GM19351 (cell line): Measurements from ENCODE around the gene GARS1.
"Not testable (repeated sequence)": the region's sequence is repeated elsewhere in the genome, so short reads cannot be mapped to it uniquely, and the experiment has no call there.

Source experiments
- ATAC-seq: cut with Tn5 transposase; IDR thresholded peaks from one replicate; pipeline ENCODE4 v1.9.1; 2021; ENCODE audit warnings: mild to moderate bottlenecking, moderate library complexity; ENCODE audit not compliant: unreplicated experiment

Gene GARS1

DNA sequence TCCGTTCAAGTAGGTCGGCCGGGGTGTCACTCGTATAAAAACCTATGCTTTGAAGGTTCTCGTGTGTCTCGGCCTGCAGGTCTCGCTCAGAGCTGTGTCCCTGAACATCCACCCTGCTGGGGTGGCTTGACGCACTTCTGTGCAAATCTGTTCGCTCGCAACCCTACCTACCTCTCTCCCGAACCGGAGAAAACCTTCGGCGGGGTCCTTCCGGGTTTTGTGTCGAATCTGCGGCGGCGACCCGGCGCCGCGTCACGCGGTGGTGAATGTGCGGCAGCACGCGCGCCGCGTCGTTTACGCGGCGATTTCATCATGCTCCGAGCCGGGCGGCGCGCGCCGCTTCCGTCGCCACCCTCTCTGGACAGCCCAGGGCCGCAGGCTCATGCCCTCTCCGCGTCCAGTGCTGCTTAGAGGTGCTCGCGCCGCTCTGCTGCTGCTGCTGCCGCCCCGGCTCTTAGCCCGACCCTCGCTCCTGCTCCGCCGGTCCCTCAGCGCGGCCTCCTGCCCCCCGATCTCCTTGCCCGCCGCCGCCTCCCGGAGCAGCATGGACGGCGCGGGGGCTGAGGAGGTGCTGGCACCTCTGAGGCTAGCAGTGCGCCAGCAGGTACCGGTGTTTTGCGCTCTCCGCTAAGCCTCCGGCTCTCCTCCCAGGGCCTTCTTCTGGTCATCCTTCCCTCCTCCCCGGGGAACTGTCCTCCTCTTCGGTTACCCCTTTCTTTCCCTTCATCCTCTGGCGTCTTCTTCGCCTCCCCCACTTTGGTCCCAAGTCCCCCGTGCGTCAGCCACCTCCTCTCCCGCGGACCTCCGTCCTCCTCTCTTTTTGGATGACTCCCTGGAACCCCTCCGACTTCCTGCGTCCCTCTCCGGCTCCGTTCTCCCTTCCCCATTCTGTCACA, at the start of gene GARS1:
Gene GARS1, plus strand, starts transcription at position 339 of the 896 bp plus-strand sequence. Its CDS starts 44 bp downstream, at position 383.
- peak; percentile 85 for ATAC-seq

GRCh38 chr7:30545791-30546555, 48.7 kb upstream of the GARS1 start:
- no peak for ATAC-seq

GRCh38 chr7:30546596-30546995, 48.1 kb upstream of the GARS1 start:
- no peak for ATAC-seq

GRCh38 chr7:30548845-30549244, 45.8 kb upstream of the GARS1 start:
- ATAC-seq: peak; percentile 61

GRCh38 chr7:30549931-30550493, 44.7 kb upstream of the GARS1 start:
- ATAC-seq: no peak

DNA sequence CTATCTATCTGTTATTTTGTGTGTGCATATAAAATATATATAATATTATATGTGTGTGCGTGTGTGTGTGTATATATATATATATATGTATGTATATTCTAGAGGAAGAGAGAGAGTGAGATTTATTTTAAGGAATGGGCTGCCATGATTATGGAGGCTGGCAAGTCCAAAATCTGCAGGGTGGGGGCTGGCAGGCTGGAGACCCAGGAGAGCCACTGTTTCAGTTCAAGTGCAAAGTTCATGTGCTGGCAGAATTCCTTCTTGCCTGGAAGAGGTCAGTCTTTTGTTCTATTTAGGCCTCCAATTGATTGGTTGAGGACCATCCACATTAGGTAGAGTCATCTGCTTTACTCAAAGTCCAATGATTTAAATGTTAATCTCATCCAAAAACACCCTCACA, 42.3 kb upstream of the GARS1 start:
- no peak for ATAC-seq

DNA sequence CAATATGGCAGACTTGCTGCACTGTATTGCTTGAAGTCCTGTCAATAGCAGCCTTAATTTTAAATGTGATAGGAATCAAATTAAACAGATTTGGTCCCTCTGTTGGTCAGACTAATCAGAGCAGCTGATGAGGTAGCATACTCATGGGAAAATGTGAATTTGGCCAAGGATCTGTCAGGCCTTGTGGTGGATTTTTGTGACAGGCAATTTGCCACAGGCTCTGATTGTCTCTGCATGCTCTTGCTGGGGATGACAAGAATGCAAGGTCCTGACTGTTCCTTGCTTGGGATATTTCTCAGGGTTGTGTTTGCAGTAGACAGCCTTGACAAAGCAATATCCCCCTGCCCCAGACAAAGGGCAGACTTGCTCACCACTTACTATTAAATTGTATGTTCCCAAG, 41.5 kb upstream of the GARS1 start:
- ATAC-seq: no peak

GRCh38 chr7:30553546-30553945, 41.1 kb upstream of the GARS1 start:
- ATAC-seq: no peak

GRCh38 chr7:30555525-30555924, 39.2 kb upstream of the GARS1 start:
- ATAC-seq: no peak

GRCh38 chr7:30556840-30557239, 37.8 kb upstream of the GARS1 start:
- ATAC-seq: no peak

DNA sequence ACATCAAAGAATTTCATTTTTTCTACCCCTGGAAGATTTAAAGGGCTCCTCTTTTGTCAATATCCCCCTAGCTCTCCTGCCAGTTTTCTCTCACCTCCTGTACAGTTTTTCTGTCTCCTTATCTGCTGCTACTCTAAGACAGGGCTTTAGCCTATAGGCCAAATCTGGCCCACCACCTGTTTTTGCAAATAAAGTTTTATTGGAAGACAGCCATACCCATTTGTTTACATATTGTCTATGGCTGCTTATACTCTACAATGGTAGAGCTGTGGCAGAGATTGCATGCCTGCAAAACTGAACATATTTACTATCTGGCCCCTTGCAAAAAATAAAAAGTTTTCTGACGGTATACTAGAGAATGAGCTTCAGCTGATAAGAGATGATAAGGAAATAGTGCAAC, 37.4 kb upstream of the GARS1 start:
- no peak for ATAC-seq

DNA sequence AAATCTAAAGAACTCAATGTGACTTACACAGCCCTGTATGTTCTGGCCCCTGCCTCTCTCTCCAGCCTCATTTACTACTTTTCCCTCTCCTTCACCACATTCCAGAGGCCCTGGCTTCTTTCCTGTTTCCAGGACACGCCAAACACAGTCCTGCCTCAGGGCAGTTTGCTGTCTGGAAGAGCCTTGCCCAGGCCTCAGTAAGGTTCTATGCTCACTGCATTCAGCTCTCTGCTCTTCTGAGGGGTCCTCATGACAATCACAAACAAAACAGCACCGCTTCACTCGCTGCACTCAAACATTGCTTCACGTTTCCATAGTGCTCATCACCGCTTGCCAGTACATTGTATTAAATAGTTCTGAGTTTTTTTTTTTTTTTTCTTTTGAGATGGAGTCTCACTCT, 35.1 kb upstream of the GARS1 start:
- no peak for ATAC-seq

GRCh38 chr7:30561389-30561788, 33.3 kb upstream of the GARS1 start:
- no peak for ATAC-seq

DNA sequence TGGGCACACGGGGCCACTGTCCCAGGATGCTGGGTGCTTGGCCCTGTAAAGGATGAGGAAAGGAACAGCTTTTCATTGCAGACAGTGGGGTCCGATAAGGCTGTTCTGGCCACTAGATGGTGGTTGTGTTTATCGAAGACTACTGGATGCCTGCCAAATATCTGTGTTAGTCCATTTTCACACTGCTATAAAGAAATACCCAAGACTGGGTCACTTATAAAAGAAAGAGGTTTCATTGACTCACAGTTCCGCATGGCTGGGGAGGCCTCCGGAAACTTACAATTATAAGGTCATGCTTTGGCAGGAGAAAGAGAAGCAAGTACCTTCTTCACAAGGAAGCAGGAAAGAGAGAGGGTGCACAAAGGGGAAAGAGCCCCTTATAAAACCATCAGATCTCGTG, 32.2 kb upstream of the GARS1 start:
- no peak for ATAC-seq

DNA sequence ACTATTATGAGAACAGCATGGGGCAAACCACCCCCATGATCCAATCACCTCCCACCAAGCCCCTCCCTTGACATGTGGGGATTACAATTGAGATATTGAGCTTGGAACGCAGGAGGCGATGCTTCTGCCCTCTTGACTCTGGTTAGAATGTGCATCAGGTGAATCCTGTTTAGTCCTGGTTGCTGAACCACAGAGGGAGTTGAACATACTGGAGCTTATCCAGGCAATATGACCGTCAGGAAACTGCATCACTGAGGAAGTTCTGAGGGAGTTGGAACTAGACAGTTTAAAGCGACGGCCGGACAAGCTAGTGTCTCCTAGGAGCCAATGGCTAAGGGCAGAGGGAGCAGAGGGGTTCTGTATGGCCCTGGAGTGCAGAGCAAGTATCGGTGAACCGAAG, 31.8 kb upstream of the GARS1 start:
- no peak for ATAC-seq

GRCh38 chr7:30563326-30563942, 31.2 kb upstream of the GARS1 start:
- no peak for ATAC-seq

DNA sequence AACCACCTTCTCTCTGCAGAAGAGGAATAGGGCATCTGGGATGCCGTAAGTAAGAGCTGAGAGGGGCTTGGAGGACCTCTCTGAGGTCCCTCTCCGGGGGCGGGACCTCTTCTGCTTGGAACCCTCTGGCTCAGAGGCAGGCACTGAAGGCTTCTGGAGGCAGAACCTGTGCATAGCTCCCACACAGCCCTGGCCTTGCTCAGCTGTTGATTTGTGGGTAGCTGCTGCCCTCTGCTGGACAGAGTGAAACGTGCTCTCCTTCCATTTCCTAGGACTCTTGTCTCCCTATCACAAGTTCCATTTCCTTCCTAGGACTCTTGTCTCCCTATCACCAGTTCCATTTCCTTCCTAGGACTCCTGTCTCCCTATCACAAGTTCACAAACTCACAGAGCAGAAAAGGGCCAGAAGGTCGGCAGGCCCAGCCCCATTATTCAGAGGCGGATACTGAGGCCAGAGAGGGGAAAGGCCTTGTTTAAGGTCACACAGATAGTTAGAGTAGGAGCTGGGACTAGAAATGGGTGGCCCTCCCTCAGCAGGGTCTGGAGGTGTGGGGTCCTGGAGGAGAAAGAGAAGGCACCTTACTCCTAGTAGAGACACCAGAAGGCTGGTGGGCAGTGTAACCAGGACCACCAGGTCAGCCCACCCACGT, 30.3 kb upstream of the GARS1 start:
- peak; percentile 99 for ATAC-seq

DNA sequence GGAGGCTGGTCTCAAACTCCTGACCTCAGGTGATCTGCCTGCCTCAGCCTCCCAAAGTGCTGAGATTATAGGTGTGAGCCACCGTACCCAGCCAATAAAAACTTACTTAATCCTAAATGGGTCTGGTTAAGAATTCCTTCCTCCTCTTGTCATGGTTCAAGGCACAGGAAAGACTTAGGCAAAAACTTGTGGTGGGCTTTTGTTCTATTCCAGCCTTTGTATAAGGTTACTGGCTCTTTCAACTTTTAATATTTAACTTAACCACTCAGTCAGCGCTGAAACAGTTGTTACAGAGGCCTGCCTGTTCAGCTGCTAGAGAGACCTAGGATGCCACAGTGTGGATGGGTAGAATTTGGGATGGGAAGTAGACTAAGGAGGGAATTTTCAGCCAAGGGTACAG, 28.1 kb upstream of the GARS1 start:
- no peak for ATAC-seq

DNA sequence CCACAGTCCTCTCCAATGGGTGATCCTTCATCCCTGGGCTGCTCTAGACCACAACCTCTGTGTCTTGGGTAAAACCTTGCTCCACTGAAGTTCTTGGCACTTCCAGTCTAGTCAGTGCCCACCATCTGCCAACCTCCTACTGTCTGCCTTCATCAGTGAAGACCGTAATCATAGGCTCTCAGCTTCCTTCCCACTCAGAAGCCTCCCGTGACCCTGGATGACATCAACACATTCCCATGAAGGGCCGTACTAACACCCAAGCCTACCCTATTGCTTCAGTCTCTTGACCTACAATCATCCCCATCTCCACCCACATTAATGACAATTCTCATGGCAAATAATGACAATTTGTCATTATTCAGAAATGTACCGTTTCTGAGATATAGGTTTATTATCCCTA, 27.6 kb upstream of the GARS1 start:
- ATAC-seq: no peak

- ATAC-seq: not testable (repeated sequence)
Measured at GRCh38 chr7:30570238-30570637, 24.4 kb upstream of the GARS1 start.
